SU-DHL-6 (cell line): ENCODE data around the gene PRSS12.

Experiments used
- CTCF ChIP-seq: fragments of 200-600 bp; sonication (generic); IDR thresholded peaks from one replicate; pipeline ENCODE4 v1.5.1; 2017; ENCODE audit warnings: antibody characterized with exemption, mild to moderate bottlenecking, low read length, moderate library complexity; ENCODE audit not compliant: insufficient read depth, poor library complexity, severe bottlenecking
- EZH2phosphoT487 ChIP-seq: fragments of 200-600 bp; sonication (generic), shearing (Covaris generic); conservative IDR thresholded peaks from 2 replicates; pipeline ENCODE4 v1.6.1; 2018; ENCODE audit warnings: mild to moderate bottlenecking, antibody characterized with exemption, low read length, moderate library complexity, mixed read lengths

GRCh38 chr4:118338981-118339765 is 13.6 kb downstream of the PRSS12 start:
- TF ChIP-seq CTCF (no peak), EZH2phosphoT487 (no peak)
